H7 (cell line): ENCODE data around the gene NFKB1. TPM values are rescaled to one million over a fixed set of nuclear protein-coding genes. Genes with fewer than 3 reads are reported as not detected.

Source experiments
- DNase-seq: peaks from one replicate; pipeline ENCODE4 v3.0.0; 2012
- H3K27me3 ChIP-seq: 2 replicates; pipeline ENCODE4 v1.6.0; 2011; ENCODE audit warnings: mild to moderate bottlenecking, low read length; ENCODE audit not compliant: control insufficient read depth, insufficient read depth
- H3K36me3 ChIP-seq: replicated peaks from 2 replicates; pipeline ENCODE4 v1.5.1; 2011; ENCODE audit warnings: low read length; ENCODE audit not compliant: control insufficient read depth, insufficient read depth
- H3K4me3 ChIP-seq: 2 replicates; pipeline ENCODE4 v1.5.1; 2011; ENCODE audit warnings: low read depth, mild to moderate bottlenecking, control low read depth, low read length, moderate library complexity; ENCODE audit not compliant: insufficient read depth
- total RNA-seq: library from RNA; depleted of rRNA; stranded (reverse); fragments of >200 nt; shearing (Covaris generic); gene quantifications from 2 replicates; pipeline ENCODE4 v1.2.3, GENCODE V29; 2014; rRNA removed

NFKB1 gene, protein sequence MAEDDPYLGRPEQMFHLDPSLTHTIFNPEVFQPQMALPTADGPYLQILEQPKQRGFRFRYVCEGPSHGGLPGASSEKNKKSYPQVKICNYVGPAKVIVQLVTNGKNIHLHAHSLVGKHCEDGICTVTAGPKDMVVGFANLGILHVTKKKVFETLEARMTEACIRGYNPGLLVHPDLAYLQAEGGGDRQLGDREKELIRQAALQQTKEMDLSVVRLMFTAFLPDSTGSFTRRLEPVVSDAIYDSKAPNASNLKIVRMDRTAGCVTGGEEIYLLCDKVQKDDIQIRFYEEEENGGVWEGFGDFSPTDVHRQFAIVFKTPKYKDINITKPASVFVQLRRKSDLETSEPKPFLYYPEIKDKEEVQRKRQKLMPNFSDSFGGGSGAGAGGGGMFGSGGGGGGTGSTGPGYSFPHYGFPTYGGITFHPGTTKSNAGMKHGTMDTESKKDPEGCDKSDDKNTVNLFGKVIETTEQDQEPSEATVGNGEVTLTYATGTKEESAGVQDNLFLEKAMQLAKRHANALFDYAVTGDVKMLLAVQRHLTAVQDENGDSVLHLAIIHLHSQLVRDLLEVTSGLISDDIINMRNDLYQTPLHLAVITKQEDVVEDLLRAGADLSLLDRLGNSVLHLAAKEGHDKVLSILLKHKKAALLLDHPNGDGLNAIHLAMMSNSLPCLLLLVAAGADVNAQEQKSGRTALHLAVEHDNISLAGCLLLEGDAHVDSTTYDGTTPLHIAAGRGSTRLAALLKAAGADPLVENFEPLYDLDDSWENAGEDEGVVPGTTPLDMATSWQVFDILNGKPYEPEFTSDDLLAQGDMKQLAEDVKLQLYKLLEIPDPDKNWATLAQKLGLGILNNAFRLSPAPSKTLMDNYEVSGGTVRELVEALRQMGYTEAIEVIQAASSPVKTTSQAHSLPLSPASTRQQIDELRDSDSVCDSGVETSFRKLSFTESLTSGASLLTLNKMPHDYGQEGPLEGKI
- 6.8 and 7.2 TPM in 2 replicates for total RNA-seq

DNA sequence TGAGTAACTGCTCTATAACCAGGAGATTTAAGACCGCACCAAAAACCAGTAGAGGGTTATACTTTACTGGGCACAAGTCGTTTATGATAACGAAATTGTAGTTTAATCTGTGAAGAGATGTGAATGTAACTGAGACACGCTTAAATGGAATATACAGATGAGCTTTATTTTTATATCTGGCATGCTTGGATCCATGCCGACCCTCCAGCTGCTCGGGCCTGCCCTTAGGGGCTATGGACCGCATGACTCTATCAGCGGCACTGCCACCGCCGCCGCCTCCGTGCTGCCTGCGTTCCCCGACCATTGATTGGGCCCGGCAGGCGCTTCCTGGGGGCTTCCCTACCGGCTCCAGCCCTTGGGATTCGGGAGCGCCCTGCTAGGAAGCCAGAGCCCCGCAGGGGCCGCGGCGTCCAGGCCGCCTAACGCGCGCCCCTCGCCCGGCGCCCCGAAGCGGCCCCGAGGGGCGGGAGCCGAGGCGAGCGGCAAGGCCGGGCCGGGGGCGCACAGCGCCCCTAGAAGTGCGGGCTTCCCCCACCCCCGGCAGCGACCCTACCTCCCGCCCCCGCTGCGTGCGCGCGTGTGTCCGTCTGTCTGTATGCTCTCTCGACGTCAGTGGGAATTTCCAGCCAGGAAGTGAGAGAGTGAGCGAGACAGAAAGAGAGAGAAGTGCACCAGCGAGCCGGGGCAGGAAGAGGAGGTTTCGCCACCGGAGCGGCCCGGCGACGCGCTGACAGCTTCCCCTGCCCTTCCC lies at the start of gene NFKB1:
TSS of gene NFKB1 (plus strand) at position 664 of the 751 bp plus-strand sequence. CDS start 24,160 bp downstream, outside the sequence.
- peaks cover 4% of the 10 kb centered on the region; the same call in 1 of the 2 replicates for H3K27me3 ChIP-seq
- H3K4me3 ChIP-seq, result peak within 1 kb of the TSS; percentile 85
- H3K36me3 ChIP-seq, result no peaks in the 10 kb centered on the region
- peak; percentile 66 for DNase-seq

DNA sequence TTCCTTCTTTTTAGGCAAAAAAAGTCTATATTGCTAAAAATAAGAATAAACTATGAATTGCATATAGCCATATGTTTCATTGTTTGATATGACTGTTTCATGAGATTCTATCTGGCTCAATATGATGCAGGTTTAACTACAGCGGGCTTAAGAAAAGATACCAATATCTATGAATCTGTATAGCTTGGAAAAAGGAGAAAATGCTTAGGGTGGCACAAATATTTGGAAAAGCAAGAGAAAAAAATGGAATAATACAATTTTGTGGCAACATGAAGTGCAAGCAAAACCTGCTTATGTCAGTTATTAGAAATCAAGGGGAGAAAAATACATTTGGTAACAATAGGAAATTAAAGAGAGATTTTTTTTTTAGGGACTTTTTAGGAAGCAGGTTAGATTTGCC lies 48.3 kb upstream of the NFKB1 start:
- Histone ChIP-seq H3K4me3 (no peak overlapping the region), H3K27me3 (no peaks in the 10 kb centered on the region), H3K36me3 (no peaks in the 10 kb centered on the region)
- DNase-seq, result no peak

DNA sequence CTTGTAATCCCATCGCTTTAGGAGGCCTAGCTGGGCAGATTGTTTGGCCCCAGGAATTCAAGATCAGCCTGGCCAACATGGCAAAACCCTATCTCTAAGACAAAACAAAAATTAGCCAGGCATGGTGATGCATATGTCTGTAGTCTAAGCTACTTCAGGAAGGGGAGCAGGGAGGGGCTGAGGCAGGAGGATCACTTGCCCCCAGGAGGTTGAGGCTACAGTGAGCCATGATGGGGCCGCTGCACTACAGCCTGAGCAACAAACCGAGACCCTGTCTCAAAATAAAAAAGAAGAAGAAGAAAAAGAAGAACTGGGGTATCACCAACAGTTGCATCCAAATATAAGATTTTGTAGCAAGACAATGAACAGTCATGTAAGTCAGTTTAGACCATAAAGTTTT lies 47.3 kb upstream of the NFKB1 start:
- H3K36me3 ChIP-seq, result no peaks in the 10 kb centered on the region
- H3K4me3 ChIP-seq, result no peak overlapping the region
- DNase-seq, result no peak
- H3K27me3 ChIP-seq, result no peaks in the 10 kb centered on the region

DNA sequence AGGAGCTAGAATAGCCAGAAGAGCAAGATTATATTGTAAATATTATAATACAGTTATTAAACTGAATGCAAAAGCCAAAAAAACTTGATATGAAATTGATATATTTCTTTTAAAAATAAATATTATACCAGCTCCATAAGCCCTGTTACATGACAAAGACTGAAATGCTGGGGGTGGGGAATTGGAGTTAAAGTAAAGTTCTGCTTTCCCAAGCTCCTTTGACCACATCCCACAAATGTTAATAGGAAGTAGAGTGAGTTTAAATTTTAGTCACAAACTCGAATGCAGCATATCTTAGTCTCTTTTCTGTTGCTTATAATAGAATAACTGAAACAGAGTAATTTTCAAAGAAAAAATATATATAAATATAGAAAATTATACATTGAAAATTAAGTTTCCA lies 46.9 kb upstream of the NFKB1 start:
- no peak for DNase-seq
- Histone ChIP-seq H3K36me3 (no peaks in the 10 kb centered on the region), H3K27me3 (no peaks in the 10 kb centered on the region), H3K4me3 (no peak overlapping the region)

DNA sequence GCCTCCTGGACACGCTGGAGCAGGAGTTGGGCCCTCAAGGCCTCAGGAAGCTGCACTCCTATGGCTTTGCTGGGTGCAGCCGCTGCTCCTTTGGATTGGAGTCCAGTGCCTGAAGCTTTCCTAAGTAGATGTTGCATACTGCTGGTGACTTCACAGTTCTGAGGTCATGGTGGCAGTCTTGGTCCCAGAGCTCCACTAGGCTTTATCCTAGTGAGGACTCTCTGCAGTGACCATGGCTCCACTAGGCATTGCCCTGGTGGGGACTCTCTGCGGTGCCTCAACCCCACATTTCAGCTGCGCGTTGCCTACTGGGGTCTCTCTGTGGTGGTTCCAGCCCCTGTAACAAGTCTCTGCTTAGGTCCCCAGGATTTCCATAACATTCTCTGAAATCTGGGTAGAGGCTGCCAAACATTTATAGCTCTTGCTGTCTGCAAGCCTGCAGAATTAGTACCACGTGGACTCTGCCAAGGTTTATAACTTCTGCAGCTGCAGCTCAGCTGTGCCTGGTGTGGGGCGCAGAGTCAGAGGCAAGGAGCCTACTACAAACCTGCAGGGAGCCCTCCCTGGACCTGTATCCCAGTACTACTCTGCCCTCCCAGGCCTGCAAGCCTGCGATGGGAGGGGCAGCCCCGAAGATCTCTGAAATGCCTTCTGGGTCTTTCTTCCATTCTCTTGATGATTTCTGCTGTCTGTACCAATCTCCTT lies 46.0 kb upstream of the NFKB1 start:
- Histone ChIP-seq H3K36me3 (no peaks in the 10 kb centered on the region), H3K27me3 (no peaks in the 10 kb centered on the region), H3K4me3 (no peak overlapping the region)
- no peak for DNase-seq

DNA sequence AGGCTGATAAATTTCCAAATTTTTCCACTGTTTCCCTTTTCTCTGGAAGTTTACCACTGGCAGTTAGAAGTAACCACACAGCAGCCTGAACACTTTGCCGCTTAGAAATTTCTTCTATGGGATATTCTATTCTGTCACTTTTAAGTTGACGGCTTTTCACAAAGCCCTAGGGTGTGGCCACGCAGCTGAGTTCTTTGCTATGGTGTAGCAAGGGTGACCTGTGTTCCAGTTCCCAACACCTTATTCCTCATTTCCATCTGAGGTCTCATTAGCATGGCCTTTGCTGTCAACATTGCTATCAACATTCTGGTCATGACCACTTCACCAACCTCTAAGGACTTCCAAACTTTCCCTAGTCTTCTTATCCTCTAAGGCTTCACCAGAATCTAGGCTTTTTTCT lies 45.4 kb upstream of the NFKB1 start:
- Histone ChIP-seq H3K27me3 (no peaks in the 10 kb centered on the region), H3K4me3 (no peak overlapping the region), H3K36me3 (no peaks in the 10 kb centered on the region)
- DNase-seq, result no peak

DNA sequence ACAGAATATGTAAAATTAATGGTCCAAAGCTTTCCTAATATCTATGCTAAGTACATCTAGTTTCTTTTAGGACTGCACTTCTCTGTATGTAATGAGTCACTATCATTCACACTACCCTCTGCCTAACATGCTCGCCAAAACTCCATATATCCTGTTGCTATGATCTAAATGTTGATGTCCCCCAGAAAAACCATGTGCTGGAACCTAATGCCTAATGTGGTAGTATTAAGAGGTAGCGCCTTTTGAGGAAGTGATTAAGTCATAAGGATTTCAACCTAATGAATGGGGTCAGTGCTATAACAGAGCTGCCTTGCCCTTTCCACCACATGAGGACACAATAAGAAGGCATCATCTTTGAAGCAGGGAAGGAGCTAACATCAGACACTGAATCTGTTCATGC lies 34.9 kb upstream of the NFKB1 start:
- Histone ChIP-seq H3K27me3 (no peaks in the 10 kb centered on the region), H3K36me3 (no peaks in the 10 kb centered on the region), H3K4me3 (no peak overlapping the region)
- DNase-seq, result no peak

DNA sequence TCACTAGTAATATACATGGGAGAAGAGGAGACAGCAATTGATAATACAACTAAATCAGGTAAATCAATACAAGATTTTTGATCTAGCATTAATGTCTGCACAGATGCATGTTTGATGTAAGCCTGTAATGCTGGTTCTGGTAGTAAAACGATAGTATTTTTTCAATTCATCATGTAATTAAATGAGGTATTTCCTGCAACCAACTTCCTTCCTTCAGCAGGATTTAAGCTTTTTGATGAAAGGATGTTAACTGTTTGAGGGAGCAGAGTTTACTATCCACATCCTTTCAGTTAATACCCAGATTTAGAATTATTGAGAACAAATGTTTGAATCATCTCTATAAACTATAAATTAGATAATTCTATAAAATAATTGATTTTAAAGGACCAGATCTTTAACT lies 31.4 kb upstream of the NFKB1 start:
- Histone ChIP-seq H3K36me3 (no peaks in the 10 kb centered on the region), H3K27me3 (no peaks in the 10 kb centered on the region), H3K4me3 (no peak overlapping the region)
- DNase-seq, result no peak

DNA sequence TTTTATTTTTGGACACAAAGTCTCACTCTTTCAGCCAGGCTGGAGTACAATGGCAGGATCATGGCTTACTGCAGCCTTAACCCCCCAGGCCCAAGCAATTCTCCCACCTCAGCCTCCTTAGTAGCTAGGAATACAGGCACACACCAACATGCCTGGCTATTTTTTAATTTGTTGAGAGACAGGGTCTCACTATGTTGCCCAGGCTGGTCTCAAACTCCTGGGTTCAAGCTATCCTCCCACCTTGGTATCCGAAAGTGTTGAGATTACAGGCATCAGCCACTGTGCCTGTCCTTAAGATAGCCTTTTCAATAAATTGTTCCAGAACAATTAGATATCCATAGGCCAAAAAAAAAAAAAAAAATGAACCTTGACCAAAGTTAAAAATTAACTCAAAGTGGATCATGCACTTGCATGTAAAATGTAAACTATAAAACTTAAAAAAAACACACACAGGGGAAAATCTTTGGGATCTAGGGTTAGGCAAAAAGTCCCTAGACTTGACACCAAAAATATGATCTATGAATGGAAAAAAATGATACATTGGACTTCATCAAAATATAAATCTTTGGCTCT lies 28.6 kb upstream of the NFKB1 start:
- DNase-seq, result no peak
- H3K36me3 ChIP-seq, result no peaks in the 10 kb centered on the region
- H3K27me3 ChIP-seq, result no peaks in the 10 kb centered on the region
- H3K4me3 ChIP-seq, result no peak overlapping the region

DNA sequence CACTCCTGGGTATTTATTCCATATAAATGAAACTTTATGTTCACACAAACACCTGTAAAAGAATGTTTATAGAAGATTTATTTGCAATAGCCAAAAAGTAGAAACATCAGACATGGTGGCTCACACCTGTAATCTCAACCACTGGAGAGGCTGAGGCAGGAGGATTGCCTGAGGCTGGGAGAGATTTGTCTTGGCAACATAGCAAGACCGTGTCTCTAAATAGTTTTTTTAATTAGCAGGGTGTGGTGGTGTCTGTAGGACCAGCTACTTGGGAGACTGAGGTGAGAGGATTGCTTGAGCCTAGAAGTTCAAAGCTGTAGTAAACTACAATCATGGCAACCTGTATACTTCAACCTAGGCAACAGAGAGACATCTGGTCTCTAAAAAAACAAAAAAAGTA lies 27.7 kb upstream of the NFKB1 start:
- DNase-seq, result no peak
- H3K4me3 ChIP-seq, result no peak overlapping the region
- H3K27me3 ChIP-seq, result no peaks in the 10 kb centered on the region
- H3K36me3 ChIP-seq, result no peaks in the 10 kb centered on the region

DNA sequence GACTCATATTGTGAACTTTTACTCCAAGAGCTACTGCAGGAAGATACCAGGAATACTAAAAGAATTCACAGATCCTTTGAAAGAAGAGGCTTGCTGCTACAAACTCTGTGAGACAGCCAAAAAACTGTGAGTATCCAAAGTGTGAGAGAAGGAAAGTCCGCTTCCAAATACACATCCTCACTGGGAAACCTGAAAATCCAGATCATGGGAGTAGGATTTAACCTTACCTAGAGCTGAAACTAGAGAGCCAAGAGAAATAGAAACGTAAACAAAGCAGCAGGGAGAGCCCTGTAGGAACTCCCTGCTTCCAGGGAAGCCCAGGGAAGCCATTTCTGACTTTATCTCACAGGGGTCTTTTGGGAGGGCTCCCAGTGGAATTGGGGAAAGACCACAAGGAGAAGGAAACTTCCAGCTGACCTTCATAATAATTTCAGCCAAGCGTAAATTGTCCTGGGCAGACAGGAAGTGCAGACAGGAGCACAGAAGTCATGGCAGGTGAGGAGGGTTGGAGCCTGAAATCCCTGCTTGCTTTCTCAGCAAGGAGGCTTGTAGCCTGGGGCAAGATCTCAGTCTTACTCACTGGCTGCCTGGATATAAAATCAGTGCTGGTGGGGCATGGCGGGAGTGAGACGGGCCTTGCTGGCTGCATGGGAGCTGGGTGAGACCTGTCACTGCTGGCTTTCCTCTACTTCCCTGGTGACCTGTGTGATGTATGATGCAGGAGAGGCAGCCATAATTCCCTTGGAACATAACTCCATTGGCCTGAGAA lies 26.2 kb upstream of the NFKB1 start:
- Histone ChIP-seq H3K27me3 (no peaks in the 10 kb centered on the region), H3K4me3 (no peak overlapping the region), H3K36me3 (no peaks in the 10 kb centered on the region)
- no peak for DNase-seq

DNA sequence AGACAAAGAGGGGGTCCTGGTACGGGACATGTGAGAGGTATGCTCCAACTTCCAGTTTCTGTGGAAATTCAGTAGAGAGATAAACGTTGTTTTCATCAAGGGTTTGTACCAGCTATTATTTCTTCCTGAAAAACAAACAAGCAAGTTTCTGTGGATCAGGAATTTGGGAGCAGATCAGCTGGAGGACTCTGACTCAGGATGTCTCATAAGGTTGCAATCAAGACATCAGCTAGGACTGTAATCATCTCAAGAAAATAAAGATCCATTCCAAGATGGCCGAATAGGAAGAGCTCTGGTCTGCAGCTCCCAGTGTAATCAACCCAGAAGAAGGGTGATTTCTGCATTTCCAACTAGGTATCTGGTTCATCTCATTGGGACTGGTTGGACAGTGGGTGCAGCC lies 23.5 kb upstream of the NFKB1 start:
- DNase-seq, result no peak
- H3K36me3 ChIP-seq, result no peaks in the 10 kb centered on the region
- H3K4me3 ChIP-seq, result no peak overlapping the region
- H3K27me3 ChIP-seq, result no peaks in the 10 kb centered on the region

DNA sequence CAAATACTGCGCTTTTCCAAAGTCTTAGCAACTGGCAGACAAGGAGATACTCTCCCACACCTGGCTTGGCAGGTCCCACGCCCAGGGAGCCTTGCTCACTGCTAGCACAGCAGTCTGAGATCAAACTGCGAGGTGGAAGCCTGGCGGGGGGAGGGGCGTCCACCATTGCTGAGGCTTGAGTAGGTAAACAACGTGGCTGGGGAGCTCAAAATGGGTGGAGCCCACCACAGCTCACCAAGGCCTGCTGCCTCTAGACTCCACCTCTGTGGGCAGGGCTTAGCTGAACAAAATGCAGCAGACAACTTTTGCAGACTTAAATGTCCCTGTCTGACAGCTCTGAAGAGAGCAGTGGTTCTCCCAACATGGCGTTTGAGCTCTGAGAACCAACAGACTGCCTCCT lies 23.0 kb upstream of the NFKB1 start:
- no peak for DNase-seq
- Histone ChIP-seq H3K4me3 (no peak overlapping the region), H3K27me3 (no peaks in the 10 kb centered on the region), H3K36me3 (no peaks in the 10 kb centered on the region)
